Body of pancreas (tissue), 4 donors: ENCODE data around the gene CNTNAP2. TPM values are rescaled to one million over a fixed set of nuclear protein-coding genes. Genes with fewer than 3 reads are reported as not detected.

Experiments used
- ATAC-seq: fragments of 150-250 bp; one replicate; pipeline ENCODE4 v1.9.1; 2016
- DNase-seq, 4 donors: peaks; one replicate each; pipeline ENCODE4 v3.0.0-alpha.2; 2019
- H3K27ac ChIP-seq, 4 donors: fragments of 200-600 bp; sonication (generic); 1 replicate in 3 of 4; 2 replicates in 1 of 4; pipeline versions ENCODE4 v1.5.1 to v1.6.1; 2016 to 2019; ENCODE audit warnings: mild to moderate bottlenecking in 1 of 4, mixed read lengths in 1 of 4, moderate library complexity in 1 of 4
- H3K27me3 ChIP-seq, 2 donors: fragments of 200-600 bp; sonication (generic); one replicate each; pipeline ENCODE4 v1.6.0; 2016; ENCODE audit warnings: mild to moderate bottlenecking in 1 of 2
- H3K36me3 ChIP-seq, 2 donors: fragments of 200-600 bp; sonication (generic); replicated peaks in 1 of 2; 2 replicates each; pipeline ENCODE4 v1.5.1; 2016; ENCODE audit warnings: low read depth in 2 of 2; ENCODE audit not compliant: insufficient read depth in 1 of 2
- H3K4me1 ChIP-seq: fragments of 200-600 bp; sonication (generic); one replicate; pipeline ENCODE4 v1.6.0; 2016
- H3K4me3 ChIP-seq, 2 donors: fragments of 200-600 bp; sonication (generic); 1 replicate in 1 of 2; 2 replicates in 1 of 2; pipeline ENCODE4 v1.5.1; 2016 to 2019
- H3K9me3 ChIP-seq, 3 donors: fragments of 200-600 bp; sonication (generic); 1 replicate in 2 of 3; 2 replicates in 1 of 3; pipeline ENCODE4 v1.5.1; 2016
- POLR2A ChIP-seq, 3 donors: fragments of 450-650 bp; IDR thresholded peaks; one replicate each; pipeline ENCODE4 v1.6.1; 2016; ENCODE audit warnings: antibody characterized with exemption in 3 of 3, mild to moderate bottlenecking in 2 of 3
- WGBS, 2 donors: methylation state at CpG; one replicate each; pipeline ENCODE4 v1.1.5; 2017; 5-methylcytosine and 5-hydroxymethylcytosine counted together
- intact Hi-C: fragments of 100-400 bp; cut with DNase I; formaldehyde crosslinking; loops from one replicate; pipeline ENCODE4 v1.15.1; 2023
- total RNA-seq, 2 donors: library from RNA; depleted of rRNA; stranded (reverse); fragments of >200 nt; gene quantifications; one replicate each; pipeline ENCODE4 v1.1.0, GENCODE V29; 2016
- TF ChIP-seq, protein P1 (sequence below), 7 experiments: fragments of 450-650 bp in 4 of 7; fragments of 200-600 bp in 3 of 7; sonication (generic) in 3 of 7; IDR thresholded peaks; one replicate each; pipeline ENCODE4 v1.5.1; 2016 to 2019; ENCODE audit warnings: antibody characterized with exemption in 7 of 7

Gene CNTNAP2
- total RNA-seq, 2 donors from 2014 or later, result 1.0 TPM; not detected in 1

DNA sequence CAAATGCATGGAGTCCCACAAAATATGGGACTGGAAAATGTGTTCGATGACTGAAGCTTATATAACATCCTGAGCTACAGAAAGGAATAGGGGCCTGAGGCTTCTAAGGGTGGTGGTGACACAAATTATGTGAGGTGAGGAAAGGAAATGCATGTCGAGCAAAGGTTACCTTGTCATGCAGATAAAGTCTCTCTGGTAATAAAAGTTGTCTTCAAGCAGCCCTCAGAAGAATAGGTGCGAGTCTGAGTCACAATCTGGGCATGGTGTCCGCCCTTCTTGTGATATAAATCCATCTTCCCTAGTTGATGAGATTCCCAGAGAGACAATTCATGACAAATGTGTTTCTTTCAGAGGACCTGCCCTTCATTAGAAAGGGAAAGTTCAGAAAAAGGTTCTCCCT, 1488.7 kb downstream of the CNTNAP2 start:
- WGBS, 2 donors, result 42 to 58% methylated on average over 4 of the region's 4 CpGs
- Histone ChIP-seq H3K27ac (no peak overlapping the region), H3K27me3 (no peaks in the 10 kb centered on the region), H3K4me3 (no peak overlapping the region), H3K9me3 (no peaks in the 10 kb centered on the region), H3K4me1 (no peaks in the 10 kb centered on the region), H3K36me3 (no peaks in the 10 kb centered on the region)
- TF ChIP-seq POLR2A (IDR thresholded peaks at IDR 0.05), result no peak
- TF ChIP-seq, protein P1, sequence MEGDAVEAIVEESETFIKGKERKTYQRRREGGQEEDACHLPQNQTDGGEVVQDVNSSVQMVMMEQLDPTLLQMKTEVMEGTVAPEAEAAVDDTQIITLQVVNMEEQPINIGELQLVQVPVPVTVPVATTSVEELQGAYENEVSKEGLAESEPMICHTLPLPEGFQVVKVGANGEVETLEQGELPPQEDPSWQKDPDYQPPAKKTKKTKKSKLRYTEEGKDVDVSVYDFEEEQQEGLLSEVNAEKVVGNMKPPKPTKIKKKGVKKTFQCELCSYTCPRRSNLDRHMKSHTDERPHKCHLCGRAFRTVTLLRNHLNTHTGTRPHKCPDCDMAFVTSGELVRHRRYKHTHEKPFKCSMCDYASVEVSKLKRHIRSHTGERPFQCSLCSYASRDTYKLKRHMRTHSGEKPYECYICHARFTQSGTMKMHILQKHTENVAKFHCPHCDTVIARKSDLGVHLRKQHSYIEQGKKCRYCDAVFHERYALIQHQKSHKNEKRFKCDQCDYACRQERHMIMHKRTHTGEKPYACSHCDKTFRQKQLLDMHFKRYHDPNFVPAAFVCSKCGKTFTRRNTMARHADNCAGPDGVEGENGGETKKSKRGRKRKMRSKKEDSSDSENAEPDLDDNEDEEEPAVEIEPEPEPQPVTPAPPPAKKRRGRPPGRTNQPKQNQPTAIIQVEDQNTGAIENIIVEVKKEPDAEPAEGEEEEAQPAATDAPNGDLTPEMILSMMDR (IDR thresholded peaks at IDR 0.05), result no peak
- ATAC-seq (no peak), DNase-seq (no peak)
- intact Hi-C loops, result no loop called here

DNA sequence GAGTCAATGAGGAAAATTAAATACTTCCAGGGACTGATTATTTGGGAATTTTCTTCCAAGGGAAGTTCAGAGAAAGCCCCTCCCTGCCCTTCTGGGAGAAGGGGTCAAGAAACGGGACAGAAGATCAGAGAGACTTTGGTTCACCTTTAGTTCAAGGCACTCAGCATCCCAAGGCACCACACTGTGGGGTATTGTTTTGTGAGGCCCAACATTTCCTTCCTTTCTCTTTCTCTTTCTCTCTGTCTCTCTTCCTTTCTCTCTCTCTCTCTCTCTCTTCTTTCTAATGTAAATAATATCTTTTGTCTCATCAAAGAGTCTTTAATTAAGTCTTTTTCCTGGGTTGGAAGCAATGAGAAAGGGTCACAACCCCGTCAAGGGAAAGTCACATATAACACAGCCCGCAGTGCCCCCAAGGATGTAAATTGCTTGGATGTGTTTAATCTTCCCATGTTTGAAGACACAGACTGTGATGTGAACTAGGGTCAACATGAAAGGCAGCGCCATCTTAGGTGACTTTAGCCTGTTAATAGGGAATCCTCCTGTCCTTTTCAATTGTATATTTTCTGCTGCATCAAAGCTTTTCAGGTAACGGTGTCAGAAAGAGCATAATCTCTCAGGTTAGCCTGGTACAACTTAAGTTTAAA, 1490.7 kb downstream of the CNTNAP2 start:
- no peaks in the 10 kb centered on the region for H3K36me3 ChIP-seq
- ATAC-seq (no peak), DNase-seq (no peak)
- H3K4me1 ChIP-seq, result no peaks in the 10 kb centered on the region
- H3K27me3 ChIP-seq, result no peaks in the 10 kb centered on the region
- intact Hi-C loops, result no loop called here
- no peak overlapping the region for H3K27ac ChIP-seq
- H3K9me3 ChIP-seq, result no peaks in the 10 kb centered on the region
- H3K4me3 ChIP-seq, result no peak overlapping the region
- WGBS, 2 donors, result 32 to 33% methylated on average over 5 of the region's 5 CpGs
- TF ChIP-seq, protein P1 (IDR thresholded peaks at IDR 0.05), result no peak
- TF ChIP-seq POLR2A (IDR thresholded peaks at IDR 0.05), result no peak

DNA sequence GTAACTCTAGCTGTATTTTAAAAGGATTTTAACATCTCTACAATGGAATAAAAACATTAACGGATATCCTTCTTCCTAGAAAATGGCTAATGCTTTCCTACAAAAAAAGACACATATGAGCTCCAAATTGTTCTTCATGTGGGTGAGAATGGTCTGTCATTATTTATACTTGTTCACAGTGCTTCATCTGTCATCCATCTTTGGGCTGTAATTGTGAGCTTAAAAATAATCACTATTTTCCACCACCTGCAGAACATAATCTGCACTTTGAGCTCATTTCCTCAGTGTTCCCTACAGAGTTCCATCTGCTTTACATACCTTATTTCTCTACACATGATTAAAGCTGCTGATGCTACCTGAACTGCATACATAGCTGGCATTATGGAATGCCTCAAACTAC, 1494.8 kb downstream of the CNTNAP2 start:
- no peak overlapping the region for H3K4me3 ChIP-seq
- TF ChIP-seq, protein P1 (IDR thresholded peaks at IDR 0.05), result no peak
- H3K4me1 ChIP-seq, result no peaks in the 10 kb centered on the region
- 79 to 80% methylated on average over 1 of the region's 1 CpG for WGBS, 2 donors
- no peaks in the 10 kb centered on the region for H3K9me3 ChIP-seq
- ATAC-seq, result no peak
- intact Hi-C loops, result no loop called here
- DNase-seq, result no peak
- no peak overlapping the region for H3K27ac ChIP-seq
- no peaks in the 10 kb centered on the region for H3K27me3 ChIP-seq
- no peaks in the 10 kb centered on the region for H3K36me3 ChIP-seq

DNA sequence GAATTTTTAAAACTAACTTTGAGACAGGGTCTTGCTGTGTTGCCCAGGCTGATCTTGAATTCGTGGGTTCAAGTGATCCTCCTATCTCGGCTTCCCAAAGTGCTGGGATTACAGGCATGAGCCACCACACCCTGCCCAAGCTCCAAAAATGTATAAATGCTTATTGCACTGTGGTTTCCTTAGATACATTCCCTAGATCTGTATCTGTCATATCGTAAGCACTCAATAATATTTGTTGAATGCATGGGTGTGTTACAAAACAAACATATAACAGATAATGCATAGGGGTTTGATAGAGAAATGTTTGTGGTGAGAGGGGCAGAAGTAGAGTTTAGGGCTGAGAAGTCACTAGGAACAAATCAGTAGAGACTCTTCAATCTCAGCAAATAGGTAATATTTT, 1518.7 kb downstream of the CNTNAP2 start:
- Histone ChIP-seq H3K27me3 (no peaks in the 10 kb centered on the region), H3K9me3 (no peaks in the 10 kb centered on the region), H3K4me3 (no peak overlapping the region), H3K4me1 (no peaks in the 10 kb centered on the region), H3K27ac (no peak overlapping the region), H3K36me3 (no peaks in the 10 kb centered on the region)
- no peak for ATAC-seq
- DNase-seq, result no peak
- intact Hi-C loops, result loop anchor here (10.0 kb wide), 1 partner anchor 1940 kb away; no protein-coding TSS in a partner anchor
- WGBS, 2 donors, result 43 to 54% methylated on average over 3 of the region's 3 CpGs
- no peak for TF ChIP-seq POLR2A (IDR thresholded peaks at IDR 0.05)
- TF ChIP-seq, protein P1 (IDR thresholded peaks at IDR 0.05), result no peak

DNA sequence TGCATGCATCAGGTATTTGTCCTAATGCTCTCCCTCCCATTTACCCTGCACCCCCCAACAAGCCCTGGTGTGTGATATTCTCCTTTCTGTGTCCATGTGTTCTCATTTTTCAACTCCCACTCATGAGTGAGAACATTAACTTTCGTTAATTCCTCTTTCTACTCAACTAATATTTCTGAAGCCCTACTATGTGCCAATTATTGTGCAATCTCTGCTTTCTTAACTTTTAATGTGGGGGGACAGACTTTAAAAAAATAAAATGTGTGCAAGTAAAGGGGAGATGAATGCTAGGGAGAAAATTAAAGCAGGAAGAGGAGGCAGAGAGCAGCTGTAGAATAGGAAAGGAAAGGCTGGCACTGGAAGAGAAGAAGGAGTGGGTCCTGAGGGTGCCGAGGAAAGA, 1520.0 kb downstream of the CNTNAP2 start:
- intact Hi-C loops, result loop anchor here (10.0 kb wide), 1 partner anchor 1938 kb away; no protein-coding TSS in a partner anchor
- Histone ChIP-seq H3K27me3 (no peaks in the 10 kb centered on the region), H3K9me3 (no peaks in the 10 kb centered on the region), H3K36me3 (no peaks in the 10 kb centered on the region), H3K4me3 (no peak overlapping the region), H3K4me1 (no peaks in the 10 kb centered on the region), H3K27ac (no peak overlapping the region)
- TF ChIP-seq POLR2A (IDR thresholded peaks at IDR 0.05), result no peak
- TF ChIP-seq, protein P1 (IDR thresholded peaks at IDR 0.05), result no peak
- 55 to 57% methylated on average over 2 of the region's 2 CpGs for WGBS, 2 donors
- DNase-seq, result no peak
- no peak for ATAC-seq
